Mucosa of descending colon (tissue), 3 donors: ENCODE data around the gene PRSS36. TPM values are rescaled to one million over a fixed set of nuclear protein-coding genes. Genes with fewer than 3 reads are reported as not detected.
"Not testable (repeated sequence)": the region's sequence is repeated elsewhere in the genome, so short reads cannot be mapped to it uniquely, and the experiment has no call there.

Source experiments
- ATAC-seq: fragments of 200-7000 bp; cut with Tn5 transposase; one replicate; pipeline ENCODE4 v1.9.1; 2020; ENCODE audit warnings: mild to moderate bottlenecking, moderate library complexity
- DNase-seq, 3 donors: peaks; one replicate each; pipeline ENCODE4 v3.0.0-alpha.2; 2020
- H3K36me3 ChIP-seq: fragments of 200-600 bp; one replicate; pipeline ENCODE4 v1.8.0; 2021; ENCODE audit warnings: low read depth, mild to moderate bottlenecking
- H3K4me1 ChIP-seq: fragments of 200-600 bp; one replicate; pipeline ENCODE4 v1.8.0; 2021; ENCODE audit warnings: low read depth, mild to moderate bottlenecking
- H3K4me3 ChIP-seq: fragments of 200-600 bp; one replicate; pipeline ENCODE4 v1.8.0; 2021; ENCODE audit warnings: mild to moderate bottlenecking
- H3K9me3 ChIP-seq: fragments of 200-600 bp; one replicate; pipeline ENCODE4 v1.8.0; 2021; ENCODE audit warnings: mild to moderate bottlenecking
- CTCF ChIP-seq: fragments of 200-600 bp; IDR thresholded peaks from one replicate; pipeline ENCODE4 v1.8.0; 2022; ENCODE audit warnings: antibody characterized with exemption, mild to moderate bottlenecking
- intact Hi-C, 2 donors: fragments of 100-400 bp; cut with DNase I in 1 of 2; cut with micrococcal nuclease in 1 of 2; formaldehyde crosslinking; loops; one replicate each; pipeline versions ENCODE4 v1.11.0 to v1.11.1; 2022; cut with DNase I, micrococcal nuclease
- total RNA-seq, 3 donors: library from RNA; stranded (reverse); fragmentation: NEBNext Ultra II Directional in 2 of 3; extraction: Animal tissue kit (Norgen Biotek cat#: 25700) in 2 of 3; gene quantifications; one replicate each; pipeline versions ENCODE4 v1.2.1 to v1.2.4, GENCODE V29; 2021 to 2023
- donor health status: DM: no; HTN: no; CAD: no; lungs with moderate emphysema.
- donor health status: DM: no; HTN: no; CAD: no.
- donor health status: DM: no; HTN: yes; CAD: no.

PRSS36 gene
- total RNA-seq, 3 donors from 2014 or later: 8.2 to 10.2 (median 9.5) TPM

- DNase-seq: no peak
- H3K4me1 ChIP-seq: no peaks in the 10 kb centered on the region
- H3K36me3 ChIP-seq: no peaks in the 10 kb centered on the region
- H3K9me3 ChIP-seq: no peaks in the 10 kb centered on the region
- no peak overlapping the region for H3K4me3 ChIP-seq
- no peak for ATAC-seq
- TF ChIP-seq CTCF: no peak
- intact Hi-C loops: loop anchor here in 1 of 2 donors (10.0 kb wide), 1 partner anchor 163 kb away; the partner anchor contains the start of gene HSD3B7
These were observed 2.3 kb downstream of the PRSS36 start for GRCh38 chr16:31147574-31147973.

GRCh38 chr16:31145398-31145990, 4.4 kb downstream of the PRSS36 start:
- ATAC-seq (no peak), DNase-seq (peak in 1 of 3 donors; percentile 34)
- Histone ChIP-seq H3K4me1 (peaks cover 14% of the 10 kb centered on the region), H3K4me3 (no peak overlapping the region), H3K9me3 (no peaks in the 10 kb centered on the region), H3K36me3 (peaks cover 3% of the 10 kb centered on the region)
- TF ChIP-seq CTCF: no peak
- intact Hi-C loops: loop anchor here in 1 of 2 donors (10.0 kb wide), 1 partner anchor 161 kb away; the partner anchor contains the start of gene HSD3B7

- not testable (repeated sequence) for H3K9me3 ChIP-seq, H3K36me3 ChIP-seq, ATAC-seq, H3K4me3 ChIP-seq, DNase-seq
- intact Hi-C loops: loop anchor here in 1 of 2 donors (10.0 kb wide), 1 partner anchor 160 kb away; the partner anchor contains the start of gene HSD3B7
- H3K4me1 ChIP-seq: peaks cover 22% of the 10 kb centered on the region
These were observed 5.4 kb downstream of the PRSS36 start for GRCh38 chr16:31144418-31144817.

- Histone ChIP-seq H3K4me3 (no peak overlapping the region), H3K36me3 (peaks cover 3% of the 10 kb centered on the region), H3K4me1 (peaks cover 29% of the 10 kb centered on the region), H3K9me3 (no peaks in the 10 kb centered on the region)
- intact Hi-C loops: loop anchor here in 1 of 2 donors (10.0 kb wide), 1 partner anchor 159 kb away; the partner anchor contains the start of gene HSD3B7
- TF ChIP-seq CTCF: no peak
- DNase-seq (peak in 1 of 3 donors; percentile 41), ATAC-seq (no peak)
These were observed 6.1 kb downstream of the PRSS36 start for GRCh38 chr16:31143694-31144148.

- H3K36me3 ChIP-seq: peaks cover 3% of the 10 kb centered on the region
- H3K4me1 ChIP-seq: peaks cover 29% of the 10 kb centered on the region
- DNase-seq (peak; percentile 57 to 72 (median 62)), ATAC-seq (no peak)
- H3K9me3 ChIP-seq: no peaks in the 10 kb centered on the region
- intact Hi-C loops: loop anchor here in 1 of 2 donors (10.0 kb wide), 1 partner anchor 158 kb away; the partner anchor contains the start of gene HSD3B7
- TF ChIP-seq CTCF: no peak
- H3K4me3 ChIP-seq: no peak overlapping the region
These were observed 6.7 kb downstream of the PRSS36 start for GRCh38 chr16:31143011-31143693.
